Heart left ventricle (tissue), 13 donors: ENCODE measurements around the gene ARFRP1.

Experiments
- CTCF ChIP-seq, 12 donors: fragments of 200-600 bp; sonication (generic) in 4 of 12; IDR thresholded peaks; one replicate each; pipeline versions ENCODE4 v1.5.0 to v1.8.0; 2018 to 2022; ENCODE audit warnings: antibody characterized with exemption in 12 of 12, mild to moderate bottlenecking in 5 of 12
- POLR2A ChIP-seq, 2 donors: fragments of 450-650 bp; IDR thresholded peaks; one replicate each; pipeline ENCODE4 v1.6.1; 2017; ENCODE audit warnings: antibody characterized with exemption in 2 of 2, mild to moderate bottlenecking in 2 of 2, moderate library complexity in 2 of 2
- donor health status: ischemic (EF 13 %, LVEDD 7.1; RV severe dilation, severe dysfunction).
- donor health status: DM: no; HTN: yes; CAD: no.
- donor health status: DM: no; HTN: no; CAD: no.
- donor health status: ischemic (EF 25% LVEDD 6.9; RV normal size, moderate dysfunction).
- donor health status: ischemic (EF 25% LVEDD 5.7; RV mildly dilated, moderate dysfunction).
- donor health status: ischemic (EF 35%, LVEDD 5.7; RV mildly dilated, moderate dysfunction).
- donor health status: nonischemic (EF 11% LVEDD 7.7; RV severe dilation, severe dysfunction).
- donor health status: DM: yes; HTN: yes; CAD: no.
- donor health status: PGD.
- donor health status: ischemic (EF 29% LVEDD 5.4; RV normal size, mild dysfunction).
- donor health status: nonischemic (EF 23%, LVEDD 6.1; RV moderate dilation, normal function).

GRCh38 chr20:63698739-63699465, 8.9 kb downstream of the ARFRP1 start:
- no peak for TF ChIP-seq POLR2A (IDR thresholded peaks at IDR 0.05)
- TF ChIP-seq CTCF (IDR thresholded peaks at IDR 0.05): no peak
